T-helper 2 cell treated with Interferon-gamma antibody and Interleukin-4, amounts not matched to agents 100 ng/mL and 5 ng/mL, for 36 hours (primary cell): ENCODE data around the gene PLEKHG5. TPM values are rescaled to one million over a fixed set of nuclear protein-coding genes. Genes with fewer than 3 reads are reported as not detected.
"Not testable (repeated sequence)": the region's sequence is repeated elsewhere in the genome, so short reads cannot be mapped to it uniquely, and the experiment has no call there.

Experiments used
- intact Hi-C: fragments of 100-400 bp; cut with micrococcal nuclease; formaldehyde crosslinking; loops from one replicate; pipeline ENCODE4 v1.15.1; 2023
- total RNA-seq: library from RNA; stranded (reverse); gene quantifications from 2 replicates; pipeline ENCODE4 v1.2.3, GENCODE V29; 2022

Gene PLEKHG5
- total RNA-seq, 1 donor from 2014 or later = 1.4 TPM

GRCh38 chr1:6447016-6447817 lies 44.2 kb downstream of the PLEKHG5 start:
- intact Hi-C loops = no loop called here

GRCh38 chr1:6446665-6447015 lies 44.8 kb downstream of the PLEKHG5 start:
- intact Hi-C loops = no loop called here

- intact Hi-C loops = loop anchor here (1.0 kb wide), 2 partner anchors 18 to 29 kb away; no protein-coding TSS in a partner anchor
Measured at GRCh38 chr1:6445929-6446328, 45.5 kb downstream of the PLEKHG5 start.

GRCh38 chr1:6445062-6445763 lies 46.3 kb downstream of the PLEKHG5 start:
- intact Hi-C loops = loop anchor here (1.0 kb wide), 2 partner anchors 19 to 30 kb away; no protein-coding TSS in a partner anchor

GRCh38 chr1:6444377-6444776 lies 47.1 kb downstream of the PLEKHG5 start:
- intact Hi-C loops = no loop called here

GRCh38 chr1:6443339-6444115 lies 47.9 kb downstream of the PLEKHG5 start:
- intact Hi-C loops = no loop called here

GRCh38 chr1:6441586-6441985 lies 49.9 kb downstream of the PLEKHG5 start:
- intact Hi-C loops = loop anchor here (2.0 kb wide), 1 partner anchor 25 kb away; the partner anchor contains the start of gene TNFRSF25

- intact Hi-C loops = loop anchor here (2.0 kb wide), 1 partner anchor 26 kb away; the partner anchor contains the start of gene TNFRSF25
Measured at GRCh38 chr1:6440198-6441126, 51.0 kb downstream of the PLEKHG5 start.

GRCh38 chr1:6438047-6438525 lies 53.4 kb downstream of the PLEKHG5 start:
- intact Hi-C loops = loop anchor here (1.0 to 2.0 kb wide), 2 partner anchors 15 to 192 kb away; no protein-coding TSS in a partner anchor

- intact Hi-C loops = not testable (repeated sequence)
Measured at GRCh38 chr1:6437012-6437700, 54.3 kb downstream of the PLEKHG5 start.

- intact Hi-C loops = not testable (repeated sequence)
Measured at GRCh38 chr1:6436277-6436676, 55.2 kb downstream of the PLEKHG5 start.

- intact Hi-C loops = no loop called here
Measured at GRCh38 chr1:6435547-6435946, 55.9 kb downstream of the PLEKHG5 start.

GRCh38 chr1:6435129-6435528 lies 56.3 kb downstream of the PLEKHG5 start:
- intact Hi-C loops = no loop called here

- intact Hi-C loops = no loop called here
Measured at GRCh38 chr1:6434186-6434585, 57.3 kb downstream of the PLEKHG5 start.

GRCh38 chr1:6431645-6432579 lies 59.6 kb downstream of the PLEKHG5 start:
- intact Hi-C loops = not testable (repeated sequence)

- intact Hi-C loops = not testable (repeated sequence)
Measured at GRCh38 chr1:6429660-6430411, 61.6 kb downstream of the PLEKHG5 start.

- intact Hi-C loops = not testable (repeated sequence)
Measured at GRCh38 chr1:6428453-6428852, 63.0 kb downstream of the PLEKHG5 start.
